Upper lobe of left lung (tissue), 6 donors: Measurements from ENCODE around the gene TUBG2. TPM values are rescaled to one million over a fixed set of nuclear protein-coding genes. Genes with fewer than 3 reads are reported as not detected.
"Not testable (repeated sequence)": the region's sequence is repeated elsewhere in the genome, so short reads cannot be mapped to it uniquely, and the experiment has no call there.

ENCODE experiments used
- ATAC-seq, 2 donors: fragments of 200-7000 bp; cut with Tn5 transposase; one replicate each; pipeline ENCODE4 v1.9.1; 2022; ENCODE audit warnings: mild to moderate bottlenecking in 2 of 2, moderate library complexity in 2 of 2; ENCODE audit not compliant: low FRiP score in 2 of 2
- DNase-seq, 2 donors: peaks; one replicate each; pipeline ENCODE4 v3.0.0-alpha.2; 2019 to 2020
- H3K27ac ChIP-seq, 4 donors: fragments of 200-600 bp; sonication (generic); one replicate each; pipeline ENCODE4 v1.5.1; 2016 to 2019
- H3K27me3 ChIP-seq, 4 donors: fragments of 200-600 bp; sonication (generic); one replicate each; pipeline ENCODE4 v1.5.1; 2017 to 2019
- H3K36me3 ChIP-seq, 4 donors: fragments of 200-600 bp; sonication (generic); one replicate each; pipeline ENCODE4 v1.5.1; 2016 to 2019
- H3K4me1 ChIP-seq, 4 donors: fragments of 200-600 bp; sonication (generic); one replicate each; pipeline ENCODE4 v1.5.1; 2018 to 2019
- H3K4me3 ChIP-seq, 4 donors: fragments of 200-600 bp; sonication (generic); one replicate each; pipeline ENCODE4 v1.5.1; 2017 to 2019; ENCODE audit warnings: mild to moderate bottlenecking in 2 of 4, moderate library complexity in 1 of 4
- H3K9me3 ChIP-seq, 4 donors: fragments of 200-600 bp; sonication (generic); one replicate each; pipeline ENCODE4 v1.5.1; 2018 to 2019
- CTCF ChIP-seq, 6 experiments: fragments of 450-650 bp in 4 of 6; fragments of 200-600 bp in 2 of 6; sonication (generic) in 2 of 6; IDR thresholded peaks; one replicate each; pipeline ENCODE4 v1.5.1; 2016 to 2019; ENCODE audit warnings: antibody characterized with exemption in 6 of 6
- EP300 ChIP-seq, 4 donors: sonication (generic); formaldehyde crosslinking; IDR thresholded peaks; one replicate each; pipeline ENCODE4 v1.5.1; 2017; ENCODE audit warnings: antibody characterized with exemption in 4 of 4, control low read depth in 2 of 4
- POLR2A ChIP-seq, 4 donors: fragments of 450-650 bp; IDR thresholded peaks; one replicate each; pipeline ENCODE4 v1.5.1; 2016 to 2017; ENCODE audit warnings: antibody characterized with exemption in 4 of 4, mild to moderate bottlenecking in 2 of 4
- POLR2AphosphoS5 ChIP-seq, 2 donors: sonication (generic); formaldehyde crosslinking; IDR thresholded peaks; one replicate each; pipeline ENCODE4 v1.5.1; 2017; ENCODE audit warnings: antibody characterized with exemption in 2 of 2
- WGBS, 2 donors: methylation state at CpG; one replicate each; pipeline ENCODE4 v1.1.5; 2017 to 2018; 5-methylcytosine and 5-hydroxymethylcytosine counted together
- total RNA-seq, 6 donors: library from RNA; depleted of rRNA in 4 of 6; stranded (reverse); fragments of >200 nt in 4 of 6; gene quantifications; one replicate each; pipeline versions ENCODE4 v1.1.0 to v1.2.1, GENCODE V29; 2016 to 2021
- donor health status: DM: no; HTN: no; CAD: no; lungs with moderate emphysema.
- donor health status: DM: no; HTN: yes; CAD: no; lungs with severe emphysema.

TUBG2 gene
- total RNA-seq, 6 donors from 2014 or later = 12.4 to 104 (median 15.2) TPM

- Histone ChIP-seq H3K36me3 (peaks cover 3 to 22% (median 6%) of the 10 kb centered on the region in 4 donors), H3K9me3 (no peaks in the 10 kb centered on the region), H3K4me3 (no peak overlapping the region), H3K4me1 (peaks cover 5 to 19% (median 10%) of the 10 kb centered on the region in 4 donors), H3K27ac (no peak overlapping the region), H3K27me3 (no peaks in the 10 kb centered on the region)
- TF ChIP-seq EP300 (IDR thresholded peaks at IDR 0.05) = no peak
- no peak for TF ChIP-seq POLR2A (IDR thresholded peaks at IDR 0.05)
- TF ChIP-seq POLR2AphosphoS5 (IDR thresholded peaks at IDR 0.05) = no peak
- TF ChIP-seq CTCF (IDR thresholded peaks at IDR 0.05) = no peak
- WGBS, 2 donors = 73 to 81% methylated on average over 7 of the region's 7 CpGs
- ATAC-seq = peak in 1 of 2 donors; percentile 11
- no peak for DNase-seq
These were observed 1.7 kb downstream of the TUBG2 start for GRCh38 chr17:42660692-42661345.

GRCh38 chr17:42665581-42666001 is 6.5 kb downstream of the TUBG2 start:
- ATAC-seq = no peak
- peaks cover 16 to 52% (median 28%) of the 10 kb centered on the region in 4 donors for H3K36me3 ChIP-seq
- 87 to 90% methylated on average over 11 to 14 of the region's 14 CpGs for WGBS, 2 donors
- H3K27me3 ChIP-seq = no peaks in the 10 kb centered on the region
- TF ChIP-seq CTCF (IDR thresholded peaks at IDR 0.05) (no peak), POLR2AphosphoS5 (IDR thresholded peaks at IDR 0.05) (no peak), EP300 (IDR thresholded peaks at IDR 0.05) (no peak), POLR2A (IDR thresholded peaks at IDR 0.05) (no peak)
- peak overlapping the region in 3 of 4 donors; percentile 2 to 75 (median 39) for H3K27ac ChIP-seq
- H3K4me1 ChIP-seq = peaks cover 28 to 36% (median 32%) of the 10 kb centered on the region in 4 donors
- DNase-seq = peak in 1 of 2 donors; percentile 70
- no peak overlapping the region for H3K4me3 ChIP-seq
- no peaks in the 10 kb centered on the region for H3K9me3 ChIP-seq

- not testable (repeated sequence) for H3K4me3 ChIP-seq, H3K9me3 ChIP-seq, H3K27me3 ChIP-seq, ATAC-seq
- Histone ChIP-seq H3K27ac (peak overlapping the region in 3 of 4 donors; percentile 58 to 75 (median 70)), H3K36me3 (peaks cover 16 to 57% (median 33%) of the 10 kb centered on the region in 4 donors), H3K4me1 (peaks cover 28 to 41% (median 33%) of the 10 kb centered on the region in 4 donors)
- peak in 1 of 2 donors; percentile 61 for DNase-seq
- WGBS, 2 donors = 84 to 99% methylated on average over 8 to 9 of the region's 16 CpGs
These were observed 7.0 kb downstream of the TUBG2 start for GRCh38 chr17:42666126-42666525.

- WGBS, 2 donors = 39 to 46% methylated on average over 6 to 7 of the region's 7 CpGs
- peak in 1 of 2 donors; percentile 79 for DNase-seq
- ATAC-seq = peak; percentile 43 to 77
- TF ChIP-seq POLR2A (IDR thresholded peaks at IDR 0.05) = no peak
- TF ChIP-seq POLR2AphosphoS5 (IDR thresholded peaks at IDR 0.05) = peak in 1 of 2 donors; percentile 18
- no peak overlapping the region for H3K4me3 ChIP-seq
- H3K4me1 ChIP-seq = peaks cover 28 to 48% (median 33%) of the 10 kb centered on the region in 4 donors
- H3K27me3 ChIP-seq = no peaks in the 10 kb centered on the region
- H3K27ac ChIP-seq = peak overlapping the region; percentile 58 to 75 (median 66)
- H3K36me3 ChIP-seq = peaks cover 16 to 69% (median 44%) of the 10 kb centered on the region in 4 donors
- H3K9me3 ChIP-seq = no peaks in the 10 kb centered on the region
These were observed 8.2 kb downstream of the TUBG2 start for GRCh38 chr17:42667088-42667951.

GRCh38 chr17:42669705-42669976 is 10.6 kb downstream of the TUBG2 start:
- Histone ChIP-seq H3K9me3 (no peaks in the 10 kb centered on the region), H3K27ac (peak overlapping the region in 3 of 4 donors; percentile 36 to 75 (median 70)), H3K27me3 (peaks cover 0 to under 1% (median 0%) of the 10 kb centered on the region in 4 donors), H3K36me3 (peaks cover 13 to 69% (median 50%) of the 10 kb centered on the region in 4 donors), H3K4me3 (no peak overlapping the region), H3K4me1 (peaks cover 43 to 63% (median 48%) of the 10 kb centered on the region in 4 donors)
- TF ChIP-seq EP300 (IDR thresholded peaks at IDR 0.05) = no peak
- TF ChIP-seq CTCF (IDR thresholded peaks at IDR 0.05) = no peak
- TF ChIP-seq POLR2A (IDR thresholded peaks at IDR 0.05) = no peak
- DNase-seq (no peak), ATAC-seq (no peak)
- 71% methylated on average over 12 of the region's 12 CpGs; no CpG with 5 or more reads in 1 of the 2 donors for WGBS, 2 donors
